NCI-H1048 (cell line): ENCODE results near the gene TNFRSF13B.
"Not testable (repeated sequence)": the region's sequence is repeated elsewhere in the genome, so short reads cannot be mapped to it uniquely, and the experiment has no call there.

Experiments used
- DNase-seq: peaks from one replicate; lab custom pipeline; 2025; lab: John Stamatoyannopoulos, UW

The TNFRSF13B gene

DNA sequence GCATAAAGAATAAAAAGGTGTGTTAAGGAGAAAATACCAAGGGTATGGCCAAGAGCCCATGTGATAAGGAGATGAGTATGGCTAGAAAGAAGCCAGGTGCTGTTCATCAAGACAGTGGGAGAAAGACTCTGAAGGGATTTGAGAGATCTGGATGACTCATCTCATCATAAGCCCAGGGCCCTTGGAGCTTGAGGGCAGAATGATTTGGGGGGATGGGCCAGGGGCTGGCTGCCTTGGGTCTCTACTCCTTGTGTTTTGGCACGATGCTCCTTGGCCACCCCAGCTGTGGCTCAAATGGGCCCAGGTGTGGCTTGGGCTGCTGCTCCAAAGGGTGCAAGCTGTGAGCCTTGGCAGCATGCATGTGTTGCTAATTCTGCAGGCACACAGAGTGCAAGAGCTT, 14.5 kb upstream of the TNFRSF13B start:
- DNase-seq: no peak

DNA sequence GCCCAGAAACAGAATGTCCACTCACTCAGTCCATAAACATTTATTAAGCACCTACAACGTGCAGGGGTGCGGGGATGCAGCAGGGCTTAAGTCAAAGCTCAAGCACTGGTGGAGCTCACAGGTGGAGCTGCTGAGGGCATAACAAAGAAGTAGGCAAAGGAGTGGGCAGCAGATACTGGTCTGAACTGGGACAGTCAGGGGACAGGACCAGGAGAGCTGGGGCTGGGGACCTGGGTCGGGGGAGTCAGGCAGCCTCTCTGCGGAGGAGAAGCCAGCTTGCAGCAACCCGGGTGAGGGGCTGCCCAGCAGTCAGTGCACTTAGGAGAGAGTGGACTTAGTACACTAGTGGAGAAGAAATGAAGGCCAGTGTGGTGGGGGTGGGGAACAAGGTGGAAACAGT, 10.0 kb upstream of the TNFRSF13B start:
- DNase-seq: no peak

DNA sequence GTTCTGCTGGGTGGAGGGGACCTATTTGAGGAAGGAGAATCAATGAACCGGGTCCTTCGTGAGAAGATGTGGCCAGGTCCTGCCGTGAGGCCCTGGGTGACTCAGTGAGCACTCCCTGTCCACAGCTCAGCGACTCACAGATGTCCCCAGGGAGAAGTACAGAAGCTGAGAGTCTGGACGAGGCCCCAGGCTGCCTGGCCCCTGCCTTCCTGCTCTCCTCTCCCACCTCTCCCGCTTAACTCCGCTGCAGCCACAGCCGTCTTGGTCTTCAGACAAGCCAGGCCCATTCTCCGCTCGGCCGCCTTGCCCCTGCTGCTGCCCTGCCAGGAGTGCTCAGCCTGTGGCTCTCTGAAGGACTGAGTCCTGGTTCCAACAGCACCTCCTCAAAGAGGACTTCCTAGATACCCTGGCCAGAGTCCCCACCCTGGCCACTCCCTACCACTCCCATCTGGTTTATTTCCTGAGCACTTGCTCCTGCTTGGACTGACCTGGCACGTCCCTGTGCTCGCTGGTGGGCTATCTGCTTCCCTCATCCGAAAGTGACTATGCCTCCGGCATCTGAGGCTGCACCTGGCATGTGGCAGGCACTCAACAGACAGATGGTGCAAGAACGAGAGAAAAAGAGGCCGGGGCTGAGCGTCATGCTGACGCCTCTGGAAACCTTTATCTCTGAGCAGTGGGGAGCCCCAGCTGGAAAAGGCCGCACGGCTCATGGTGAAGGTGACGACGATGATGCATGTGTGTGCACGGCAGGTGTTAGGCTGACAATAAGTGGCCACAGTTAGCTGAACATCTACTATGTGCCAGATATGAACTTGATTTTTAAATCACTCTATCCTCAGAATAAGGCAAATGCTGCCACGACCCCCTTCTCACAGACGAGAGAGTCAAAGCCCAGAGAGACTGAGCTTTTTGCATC, 9.2 kb upstream of the TNFRSF13B start:
- DNase-seq: no peak

DNA sequence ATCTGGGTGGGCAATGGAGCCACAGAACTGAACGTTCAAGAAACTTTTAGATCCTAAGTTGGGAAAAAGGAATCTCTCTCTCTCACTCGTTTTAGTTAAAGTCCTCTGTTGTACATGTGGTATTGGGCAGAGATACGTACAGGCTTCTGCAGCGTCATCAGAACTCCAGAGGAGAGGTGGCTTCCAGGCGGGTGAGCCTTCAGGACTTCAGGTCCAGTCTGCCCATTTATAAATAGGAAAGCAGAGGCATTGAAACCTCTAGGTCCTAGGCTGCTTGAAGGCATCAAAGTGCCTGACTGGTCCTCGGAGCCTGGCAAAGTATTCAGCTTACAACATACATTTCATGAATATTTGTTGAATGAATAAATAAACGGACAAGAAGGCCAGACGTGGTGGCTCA, 8.1 kb upstream of the TNFRSF13B start:
- DNase-seq: no peak

DNA sequence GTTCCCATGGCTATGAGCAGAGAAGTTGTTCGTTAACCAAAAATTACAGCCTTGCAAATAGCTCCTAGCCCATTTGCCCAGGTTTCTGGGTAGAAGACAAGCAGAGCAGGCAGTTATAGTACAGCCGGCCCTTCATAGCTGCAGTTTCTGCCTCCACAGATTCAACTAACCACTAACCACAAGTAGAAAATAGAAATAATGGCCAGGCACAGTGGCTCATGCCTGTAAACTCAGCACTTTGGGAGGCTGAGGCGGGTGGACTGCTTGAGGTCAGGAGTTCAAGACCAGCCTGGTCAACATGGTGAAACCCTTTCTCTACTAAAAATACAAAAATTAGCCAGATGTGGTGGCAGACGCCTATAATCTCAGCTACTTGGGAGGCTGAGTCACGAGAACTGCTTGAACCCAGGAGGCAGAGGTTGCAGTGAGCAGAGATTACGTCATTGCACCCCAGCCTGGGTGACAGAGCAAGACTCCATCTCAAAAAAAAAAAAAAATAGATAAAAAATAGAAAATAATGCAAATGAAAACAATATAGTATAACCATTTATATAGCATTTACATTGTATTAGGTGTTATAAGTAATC, 7.4 kb upstream of the TNFRSF13B start:
- not testable (repeated sequence) for DNase-seq

DNA sequence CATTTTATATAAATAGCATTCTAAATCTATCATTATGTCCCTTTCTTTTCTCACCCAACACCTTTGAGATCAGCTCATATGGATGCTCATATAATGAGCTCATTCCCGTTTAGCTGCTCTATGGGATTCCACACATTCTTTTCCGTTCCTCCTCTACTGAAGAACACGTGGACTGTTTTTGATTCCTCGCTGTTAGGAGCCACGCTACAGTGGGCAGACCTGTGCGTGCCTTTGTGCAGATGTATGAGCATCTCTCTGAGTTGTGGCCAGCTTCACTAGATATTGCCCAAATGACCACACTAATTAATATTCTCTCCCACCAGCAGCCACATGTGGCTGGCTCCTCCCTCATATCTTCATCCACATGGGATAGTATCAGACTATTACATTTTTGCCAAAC, 6.0 kb upstream of the TNFRSF13B start:
- DNase-seq: no peak

DNA sequence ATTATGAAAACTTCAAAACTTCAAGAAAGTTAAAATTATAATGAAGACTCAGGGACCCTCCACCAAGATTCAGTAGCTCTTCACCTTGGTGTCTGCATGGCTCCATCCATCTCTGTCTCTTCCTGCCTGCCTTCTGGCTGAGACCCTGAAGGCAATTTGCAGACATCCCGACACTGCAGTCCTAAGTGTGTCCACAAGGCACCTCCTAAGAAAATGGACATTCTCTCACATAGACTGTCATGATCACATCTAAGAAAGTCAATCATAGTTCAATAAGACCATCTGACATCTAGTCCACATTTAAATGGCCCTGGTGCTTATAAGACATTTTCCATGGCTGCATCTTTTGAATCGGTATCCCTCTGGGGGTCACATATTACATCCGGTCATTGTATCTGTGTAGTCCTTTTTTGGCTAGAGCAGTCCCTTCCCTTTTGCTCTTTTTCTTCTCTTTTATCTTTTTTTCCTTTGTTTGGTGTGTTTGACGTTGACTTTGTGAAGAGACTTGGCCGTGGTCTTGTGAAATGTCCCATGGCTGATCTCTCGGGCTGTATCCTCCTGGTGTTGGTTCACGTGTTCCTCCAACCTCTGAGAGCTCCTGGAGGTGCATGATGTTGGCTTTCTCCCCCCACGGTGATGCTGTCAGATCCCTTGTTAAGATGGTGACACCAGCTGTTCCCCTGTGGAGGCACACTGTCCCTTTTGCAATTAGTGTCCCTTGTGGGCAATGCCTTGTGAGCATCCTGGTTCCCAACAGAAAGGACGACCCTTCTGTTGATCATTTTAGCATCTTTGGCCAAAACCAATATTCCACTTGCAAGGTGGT, 5.0 kb upstream of the TNFRSF13B start:
- no peak for DNase-seq

DNA sequence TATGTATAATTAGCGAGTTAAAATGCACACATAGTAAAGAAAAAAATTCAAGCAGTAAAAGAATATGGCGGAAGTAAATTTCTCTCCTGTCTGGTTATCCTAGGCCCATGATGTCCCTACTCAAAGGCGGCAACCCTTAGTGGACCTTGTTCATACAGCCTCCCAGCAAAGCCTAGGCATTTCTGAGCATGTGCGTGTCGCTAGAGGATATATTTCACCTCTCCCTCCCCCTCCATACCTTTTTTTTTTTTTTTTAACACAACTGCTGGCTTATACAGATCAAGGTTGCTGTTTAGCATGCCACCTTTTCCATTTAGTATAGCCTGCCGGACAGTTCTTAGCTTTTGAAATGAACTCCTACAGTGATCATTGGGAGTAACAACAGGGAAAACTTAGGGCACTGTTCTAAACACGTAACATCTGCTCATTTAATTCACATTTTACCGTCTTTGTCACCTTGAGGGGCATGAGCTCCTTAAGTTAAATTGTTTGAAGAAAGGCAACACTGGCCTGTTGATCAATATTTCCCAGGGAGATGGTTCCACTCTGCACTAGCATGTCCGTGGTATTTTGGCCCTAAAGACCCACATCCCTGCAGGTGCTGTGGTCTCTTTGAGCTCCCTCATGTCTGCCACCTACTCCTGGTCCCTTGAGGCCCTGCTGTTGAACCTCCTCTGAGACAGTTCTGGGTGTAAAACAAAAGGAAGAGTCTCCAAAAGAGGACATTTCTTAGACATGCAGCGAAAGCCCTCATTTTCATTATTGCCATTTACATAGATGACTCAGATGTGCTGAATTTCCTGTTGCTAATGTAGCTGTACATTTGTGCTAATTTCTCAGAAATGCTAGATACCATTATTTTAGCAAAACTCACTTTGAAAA, 4.1 kb upstream of the TNFRSF13B start:
- no peak for DNase-seq

DNA sequence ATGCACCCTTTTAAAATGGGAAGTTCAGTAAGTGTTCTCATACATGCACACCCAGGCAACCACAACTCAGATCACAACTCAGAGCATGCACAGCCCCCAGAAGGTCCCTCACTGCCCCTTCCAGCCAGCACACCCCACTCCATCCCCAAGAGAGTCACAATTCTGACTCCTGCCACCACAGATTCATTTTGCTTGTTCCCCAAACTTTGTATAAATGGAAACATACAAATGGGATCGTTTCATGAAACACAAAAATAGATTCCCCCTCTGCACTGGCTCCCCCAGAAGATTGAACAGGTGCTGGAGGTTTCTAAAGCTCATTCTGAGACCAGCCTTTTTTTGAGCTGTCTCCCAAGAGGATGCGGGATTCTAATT, 3.3 kb upstream of the TNFRSF13B start:
- DNase-seq: no peak

DNA sequence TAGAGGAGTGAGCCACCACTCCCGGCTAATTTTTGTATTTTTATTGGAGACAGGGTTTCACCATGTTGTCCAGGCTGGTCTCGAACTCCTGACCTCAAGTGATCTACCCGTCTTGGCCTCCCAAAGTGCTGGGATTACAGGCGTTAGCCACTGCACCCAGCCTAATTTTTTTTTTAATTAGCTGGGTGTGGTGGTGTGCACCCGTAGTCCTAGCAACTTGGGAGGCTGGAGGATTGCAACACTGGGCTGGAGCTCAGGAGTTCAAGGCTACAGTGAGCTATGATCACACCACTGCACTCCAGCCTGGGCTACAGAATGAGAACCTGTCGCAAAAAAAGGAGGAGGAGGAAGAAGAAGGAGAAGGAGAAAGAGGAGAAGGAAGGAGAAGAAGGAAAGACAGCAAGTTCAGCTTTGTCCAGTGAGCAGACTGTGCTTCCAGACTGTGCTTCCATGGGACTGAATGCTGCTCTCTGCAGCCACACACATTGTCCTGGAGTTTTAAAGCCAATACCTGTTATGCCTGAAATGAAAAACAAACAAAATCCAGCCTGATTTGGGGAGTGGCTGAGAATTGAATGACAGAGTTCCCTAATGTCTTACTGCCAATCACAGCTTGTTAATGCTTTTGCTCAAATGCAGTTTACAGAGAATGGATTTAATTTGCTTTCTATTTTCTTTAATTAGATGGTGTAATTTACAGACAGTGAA, 2.8 kb upstream of the TNFRSF13B start:
- DNase-seq: no peak

DNA sequence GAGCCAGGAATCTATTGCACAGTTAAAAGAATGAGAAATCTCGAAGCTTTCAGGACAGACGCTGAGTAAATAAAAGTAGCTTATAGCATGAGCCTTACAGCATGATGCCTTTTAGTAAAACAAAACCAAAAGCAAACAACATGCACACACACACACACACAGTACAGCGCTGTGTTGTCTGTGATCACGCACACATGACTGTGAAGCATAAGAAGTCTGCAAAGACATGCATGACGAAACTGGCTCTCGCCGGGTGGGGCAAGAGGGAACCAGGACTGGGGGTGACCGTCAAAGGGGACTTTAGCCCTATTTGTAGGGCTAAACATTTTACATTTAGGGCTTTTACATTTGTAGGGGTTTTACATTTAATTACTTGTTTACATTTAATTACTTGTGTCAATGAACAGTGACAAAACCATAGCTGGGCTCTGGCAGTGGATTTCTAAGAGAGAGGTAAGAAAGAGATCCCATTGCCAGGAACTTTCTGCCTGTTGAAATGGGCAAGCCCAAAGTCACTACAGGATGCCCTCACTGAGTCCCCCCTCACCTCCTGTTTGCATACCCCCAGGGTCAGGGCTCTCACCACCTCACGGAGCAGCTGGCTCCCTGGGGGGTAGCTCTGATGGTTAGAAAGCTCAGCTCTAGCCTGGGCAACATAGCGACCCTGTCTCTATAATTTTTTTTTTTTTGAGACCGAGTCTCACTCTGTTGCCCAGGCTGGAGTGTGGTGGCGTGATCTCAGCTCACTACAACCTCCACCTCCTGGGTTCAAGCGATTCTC, 2.0 kb upstream of the TNFRSF13B start:
- DNase-seq: no peak

DNA sequence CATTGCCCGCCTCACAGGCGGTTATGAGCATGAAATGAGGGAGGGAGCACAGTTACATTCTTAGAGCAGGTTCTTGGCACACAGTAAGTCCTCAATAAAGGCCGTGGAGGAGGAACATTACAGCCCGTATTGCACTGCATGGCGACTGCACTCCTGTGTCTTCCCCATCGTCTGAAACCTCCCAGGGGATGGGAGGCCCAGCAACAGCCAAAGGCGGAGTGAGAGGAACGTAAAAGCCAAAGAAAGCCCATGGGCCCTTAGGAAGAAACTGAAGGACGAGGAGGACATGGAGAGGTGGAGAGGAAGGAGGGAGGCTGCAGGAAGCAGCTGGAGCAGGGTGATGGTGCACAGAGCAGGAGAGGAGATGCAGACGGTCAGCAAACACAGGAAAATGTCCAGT, 1.1 kb upstream of the TNFRSF13B start:
- not testable (repeated sequence) for DNase-seq

DNA sequence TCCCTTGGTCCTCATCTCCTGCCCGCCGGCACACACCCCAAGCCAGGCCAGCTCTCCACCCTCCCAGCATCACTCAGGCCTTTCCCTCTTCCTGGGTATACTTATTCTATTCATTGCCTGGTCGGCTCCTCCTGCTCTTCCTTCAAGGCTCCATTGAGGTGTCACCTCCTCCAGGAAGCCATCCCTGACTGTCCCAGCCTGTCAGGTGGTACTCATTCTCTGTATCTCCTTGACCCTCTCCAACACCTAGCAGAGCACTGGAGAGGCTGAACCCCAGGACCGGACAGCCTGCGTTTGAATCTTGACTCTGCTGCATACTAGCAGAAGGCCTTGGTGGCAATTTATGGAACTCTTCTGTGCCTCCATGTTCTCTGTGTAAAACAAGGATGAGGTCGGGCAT, 428 bp upstream of the TNFRSF13B start:
- no peak for DNase-seq

DNA sequence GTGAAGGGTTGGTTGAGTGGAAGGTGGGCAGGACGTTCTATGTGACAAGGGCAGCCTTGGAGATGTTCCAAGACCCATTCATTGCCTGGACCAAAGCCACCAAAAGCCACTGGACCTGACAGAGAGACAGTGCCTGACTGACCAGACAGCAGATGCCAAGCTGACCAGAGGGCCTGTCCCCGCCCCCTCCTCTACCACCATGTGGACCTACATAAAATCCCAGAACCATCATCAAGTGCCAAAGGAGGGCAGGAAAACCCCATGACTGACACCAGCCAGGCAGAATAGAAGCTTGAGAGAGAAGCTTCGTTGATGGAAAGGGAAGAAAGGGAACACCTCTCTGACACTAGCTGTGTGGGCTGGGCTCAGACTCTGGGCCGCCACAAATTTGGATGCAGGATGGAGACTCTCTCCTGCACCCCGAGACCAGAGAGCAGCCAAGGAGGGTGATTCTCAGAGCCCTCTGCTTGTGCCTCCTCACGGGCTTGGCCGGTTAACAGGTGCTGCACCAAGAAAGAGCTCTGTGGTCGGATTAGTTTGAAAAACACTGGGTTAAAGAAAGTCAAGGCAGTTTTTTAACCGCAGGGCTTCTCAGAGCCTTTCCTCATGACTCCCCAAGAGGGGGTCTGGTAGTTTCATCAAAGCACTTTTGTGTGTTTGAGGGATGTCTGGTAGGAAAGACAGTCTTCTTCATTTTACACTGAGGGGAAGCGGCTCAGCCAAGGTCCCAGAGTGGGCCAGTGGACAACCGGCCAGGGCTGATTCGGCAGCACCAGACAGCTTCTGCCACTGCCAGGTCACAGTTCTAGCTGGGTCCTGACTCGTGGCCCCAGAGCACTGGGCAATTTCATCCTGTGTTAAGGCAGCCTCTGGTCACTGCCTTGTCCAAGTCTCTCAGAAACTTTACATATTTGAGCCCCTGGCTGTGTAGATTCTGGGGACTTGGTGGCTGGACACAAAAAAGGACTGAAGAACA, 1.7 kb downstream of the TNFRSF13B start:
- DNase-seq: no peak

DNA sequence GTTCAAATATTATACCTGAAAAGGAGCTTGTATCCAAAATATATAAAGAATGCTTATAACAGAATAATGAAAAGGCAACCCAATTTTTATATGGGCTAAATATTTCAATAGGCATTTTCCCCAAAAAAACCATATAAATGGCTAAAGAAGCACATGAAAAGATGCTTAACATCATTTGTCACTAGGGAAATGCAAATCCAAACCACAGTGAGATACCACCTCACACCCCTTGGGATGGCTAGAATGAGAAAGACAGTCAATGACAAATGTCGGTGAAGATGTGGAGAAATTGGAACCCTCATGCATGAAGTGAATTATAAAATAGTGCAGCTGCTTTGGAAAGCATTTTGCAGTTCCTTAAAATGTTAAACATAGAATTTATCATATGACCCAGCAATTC, 3.1 kb downstream of the TNFRSF13B start:
- no peak for DNase-seq

DNA sequence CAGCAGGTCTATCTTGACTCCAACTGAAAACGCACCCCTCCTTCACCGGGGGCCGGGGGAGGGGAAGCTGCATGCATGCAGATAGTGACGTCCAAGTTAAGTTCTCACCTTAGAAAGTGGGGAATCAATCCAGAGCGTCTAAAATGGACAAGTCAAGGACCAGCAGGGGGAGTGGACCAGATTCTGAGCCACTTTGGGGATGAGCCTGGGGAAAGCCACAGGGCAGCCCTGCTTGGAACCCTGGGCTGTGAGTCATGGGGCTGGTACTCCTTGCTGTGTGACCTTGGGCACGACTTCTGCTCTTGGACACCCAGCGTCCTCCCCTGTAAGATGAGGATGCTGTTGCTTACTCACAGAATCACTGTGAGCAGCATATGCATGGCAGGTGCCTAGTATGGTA, 9.1 kb downstream of the TNFRSF13B start:
- no peak for DNase-seq

DNA sequence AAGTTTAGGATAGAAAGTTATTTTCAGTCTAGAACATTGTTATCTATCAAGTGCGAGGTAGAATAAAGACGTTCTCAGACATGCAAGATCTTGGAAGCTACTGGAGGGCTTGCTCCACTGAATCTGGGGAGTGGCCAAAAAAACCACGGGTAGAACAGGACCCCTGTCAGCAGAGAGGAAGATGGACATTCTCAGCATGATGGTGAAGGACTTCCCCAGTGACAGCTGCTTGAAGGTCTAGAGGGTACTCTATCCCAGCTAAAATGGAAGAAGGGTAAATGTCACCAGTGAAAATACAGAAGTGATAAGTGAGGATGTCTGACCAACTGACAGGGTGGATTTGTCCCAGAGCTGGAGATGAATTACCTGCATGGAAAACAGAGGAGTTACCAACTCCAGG, 10.1 kb downstream of the TNFRSF13B start:
- DNase-seq: no peak

DNA sequence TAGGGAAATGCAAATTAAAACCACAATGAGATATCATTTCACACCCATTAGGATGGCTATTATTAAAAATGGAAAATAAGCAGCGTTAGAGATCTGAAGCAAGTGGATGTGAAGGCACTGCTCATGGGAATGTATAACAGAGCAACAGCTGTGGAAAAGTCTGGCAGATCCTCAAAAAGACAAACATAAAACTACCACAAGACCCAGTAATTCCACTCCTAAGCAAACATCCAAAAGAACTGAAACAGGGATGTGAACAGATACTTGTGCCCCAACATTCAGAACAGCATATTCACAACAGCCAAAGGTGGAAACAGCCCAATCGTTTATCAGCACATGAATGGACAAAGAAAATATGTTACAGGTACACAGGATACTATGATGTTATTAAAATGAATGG, 10.9 kb downstream of the TNFRSF13B start:
- DNase-seq: not testable (repeated sequence)

DNA sequence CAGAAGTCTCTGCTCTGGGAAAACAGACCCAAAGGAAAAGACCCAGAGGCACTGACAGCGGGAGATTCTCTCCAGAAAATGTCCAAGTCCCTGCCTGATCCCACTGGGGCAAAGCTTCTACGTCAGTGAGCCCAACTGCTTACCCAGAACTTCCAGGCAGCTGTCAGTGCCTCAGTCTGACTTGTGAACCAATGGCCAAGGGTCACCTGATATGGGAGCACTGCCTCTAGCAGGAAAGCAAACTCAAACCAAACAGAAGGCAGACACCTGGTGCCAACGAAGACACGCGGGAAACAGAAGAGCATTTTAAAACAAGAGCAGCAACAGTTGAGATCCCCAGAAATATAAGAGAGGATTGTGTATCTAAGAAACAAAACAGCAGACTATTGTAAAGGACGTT, 16.9 kb downstream of the TNFRSF13B start:
- not testable (repeated sequence) for DNase-seq
